ENCODE results near the gene TIAM2.
"Not testable (repeated sequence)": the region's sequence is repeated elsewhere in the genome, so short reads cannot be mapped to it uniquely, and the experiment has no call there.

The TIAM2 gene

DNA sequence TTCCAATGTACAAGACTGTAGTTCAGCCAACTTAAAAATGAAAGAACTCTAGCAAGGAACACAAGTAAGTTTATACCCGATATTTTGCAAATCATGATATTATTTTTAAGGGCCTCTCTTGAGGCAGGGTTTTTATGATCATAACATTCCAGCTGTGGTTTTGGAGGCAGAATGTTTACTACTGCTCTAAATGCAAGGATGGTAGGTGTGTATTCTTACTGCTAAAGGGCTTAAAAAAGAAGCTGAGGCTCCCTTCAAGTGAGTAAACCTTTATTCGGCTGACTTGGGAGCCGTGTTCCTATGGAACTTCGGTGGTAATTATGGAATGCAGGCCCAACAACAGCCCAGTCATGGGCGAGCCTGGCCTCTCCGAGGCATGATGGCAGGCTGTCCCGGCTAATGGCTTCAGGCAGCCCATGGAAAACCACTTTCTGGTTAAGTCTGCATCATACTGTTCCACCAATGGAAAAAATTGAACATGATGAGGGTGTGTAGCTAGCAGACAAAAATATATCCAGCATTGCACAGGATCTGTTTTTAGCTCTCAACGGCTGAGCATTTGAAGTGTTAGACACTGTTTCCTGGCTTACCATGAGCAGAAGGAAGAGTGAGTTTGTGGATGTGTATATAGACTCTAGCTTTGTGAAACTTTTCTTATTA lies 111.5 kb downstream of the TIAM2 start:
- DNase-seq: no peak

DNA sequence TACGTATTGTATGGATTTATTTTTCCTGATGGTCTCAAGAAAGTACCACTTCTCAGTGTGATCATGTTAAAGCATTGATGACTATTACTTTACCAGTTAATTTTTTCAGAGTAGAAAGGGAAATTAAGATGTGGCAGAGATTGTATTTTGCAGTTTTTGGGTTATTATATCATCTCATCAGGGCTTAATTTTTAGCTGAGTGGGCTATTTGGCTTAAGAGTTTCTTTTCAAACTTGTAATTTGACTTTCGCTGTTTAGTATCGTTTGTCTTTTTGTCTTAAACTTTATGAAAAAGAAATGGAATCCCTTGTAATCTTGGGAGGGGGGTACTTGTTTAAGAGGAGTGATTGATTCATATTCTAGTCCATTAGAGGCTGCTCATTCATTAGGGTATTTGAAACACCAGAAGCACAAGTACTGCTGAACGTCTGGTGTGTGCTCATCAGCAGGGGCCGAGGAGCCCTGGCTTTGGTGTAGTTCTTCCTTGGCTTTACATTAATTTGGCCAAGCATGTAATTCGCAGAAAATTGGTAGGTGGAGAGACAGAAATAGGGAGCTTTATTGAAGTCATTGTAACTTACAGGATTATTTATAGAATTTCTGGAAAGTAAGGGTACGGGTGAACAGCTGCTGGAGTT lies 112.4 kb downstream of the TIAM2 start:
- DNase-seq: no peak

DNA sequence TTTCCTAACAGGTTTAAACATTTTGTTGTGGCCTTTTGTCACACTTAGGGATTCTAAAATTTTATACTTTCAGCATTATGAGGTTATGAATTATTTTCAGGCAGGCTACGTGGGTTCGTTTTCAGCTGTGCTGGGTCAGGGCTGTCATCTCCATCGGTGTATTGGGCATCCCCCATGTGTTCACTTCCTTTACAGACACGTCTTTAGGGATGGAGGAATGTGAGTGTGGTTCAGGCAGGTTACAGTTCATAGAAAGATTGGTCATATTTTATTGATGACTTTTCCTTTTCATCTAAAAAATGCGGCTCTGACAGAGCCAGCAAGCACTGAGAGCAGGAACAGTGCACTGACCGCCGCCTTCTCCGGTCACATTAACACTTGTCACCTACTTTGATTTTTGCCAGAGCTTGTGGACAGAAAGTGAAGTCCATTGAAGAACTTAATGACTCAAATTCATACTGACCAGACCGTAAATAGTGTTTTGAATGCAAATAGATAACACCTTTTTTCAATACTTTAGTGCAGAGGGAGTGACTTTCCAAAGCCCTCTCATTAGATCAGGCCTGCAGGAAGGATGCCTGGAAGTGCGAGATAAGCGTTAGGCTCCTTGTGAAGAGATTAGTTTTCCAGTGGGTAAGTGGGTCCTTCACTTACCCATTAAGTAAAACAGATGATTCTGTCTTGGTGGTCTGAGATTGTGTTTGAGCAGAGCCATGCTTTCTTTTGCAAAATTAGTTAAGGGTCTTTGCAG lies 113.1 kb downstream of the TIAM2 start:
- DNase-seq: no peak

DNA sequence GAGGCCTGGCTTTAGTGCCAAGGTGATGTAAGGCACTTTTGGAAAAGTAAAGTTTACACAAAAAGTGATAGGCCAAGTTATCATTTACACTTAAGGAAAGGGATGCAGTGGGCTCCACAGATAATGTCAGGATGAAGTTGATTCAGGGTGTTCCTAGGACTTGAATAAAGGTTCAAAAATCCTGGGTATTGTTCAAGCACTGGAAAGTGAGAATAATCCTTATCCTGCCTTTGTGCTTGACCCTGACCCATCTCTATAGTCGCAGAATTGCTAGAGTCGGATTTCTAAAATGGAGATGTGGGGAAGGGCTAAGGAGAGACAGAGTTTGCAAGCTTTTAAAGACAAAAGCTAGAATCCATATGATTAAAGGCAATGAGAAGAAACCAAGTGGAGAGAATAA lies 115.6 kb downstream of the TIAM2 start:
- DNase-seq: no peak

DNA sequence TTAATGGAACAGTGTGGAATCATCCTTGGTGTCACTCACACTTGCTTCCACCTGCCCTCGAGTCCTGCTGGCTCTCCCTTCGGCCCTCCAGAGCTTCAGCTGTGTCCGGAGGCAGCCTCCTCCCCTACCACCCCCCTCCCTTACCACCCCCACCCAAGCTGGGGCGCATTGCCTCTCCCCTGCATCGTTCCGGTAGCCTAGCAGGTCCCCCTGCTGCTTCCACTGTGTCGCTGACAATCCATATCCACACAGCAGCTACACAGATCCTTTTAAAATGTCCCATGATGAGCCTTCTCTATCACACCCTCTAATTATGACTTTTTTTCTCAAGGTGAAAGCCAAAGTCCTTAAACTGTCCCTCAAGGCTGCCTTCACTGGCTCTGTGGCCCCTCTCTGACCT lies 117.6 kb downstream of the TIAM2 start:
- no peak for DNase-seq

DNA sequence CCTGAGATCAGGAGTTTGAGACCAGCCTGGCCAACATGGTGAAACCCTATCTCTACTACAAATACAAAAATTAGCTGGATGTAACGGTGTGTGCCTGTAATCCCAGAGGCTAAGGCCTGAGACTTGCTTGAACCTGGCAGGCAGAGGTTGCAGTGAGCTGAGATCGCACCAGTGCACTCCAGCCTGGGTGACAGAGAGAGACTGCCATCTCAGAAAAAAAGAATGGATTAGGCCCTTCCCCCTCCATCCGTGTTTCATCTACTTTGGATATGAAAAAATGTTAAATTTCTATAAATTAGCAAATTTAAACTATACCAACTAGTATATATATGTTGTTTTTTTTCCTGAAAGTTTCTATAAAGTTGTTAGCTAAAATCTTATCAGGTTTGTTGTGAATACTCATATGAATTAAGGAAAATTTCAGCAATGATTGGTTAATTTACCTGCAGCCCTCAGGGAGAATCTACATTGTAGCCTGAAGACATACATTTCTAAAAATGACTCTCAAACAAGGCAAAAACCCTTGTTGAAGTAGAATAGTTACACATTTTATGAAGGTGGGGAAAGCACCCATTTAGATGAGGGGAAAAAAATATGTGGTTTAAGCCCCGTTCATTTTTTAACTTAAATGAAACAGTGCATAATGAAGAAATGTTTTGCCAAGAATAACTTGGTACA lies 120.9 kb downstream of the TIAM2 start:
- no peak for DNase-seq

DNA sequence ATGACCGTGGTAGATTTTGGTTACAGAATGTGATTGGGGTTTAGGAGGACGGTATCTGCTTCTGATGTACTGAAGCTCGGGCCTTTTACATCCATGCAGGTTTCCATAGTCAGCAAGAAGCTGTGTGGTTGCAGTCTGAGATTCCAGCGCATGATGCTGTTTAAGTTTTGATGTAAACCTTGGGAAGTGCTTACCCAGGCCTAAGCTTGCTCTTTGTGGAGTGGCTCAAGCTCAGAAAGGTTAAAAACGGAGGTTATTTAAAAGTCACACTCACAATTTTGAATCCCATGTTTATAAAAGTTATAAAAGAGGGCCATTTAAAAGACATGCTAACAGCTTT lies 121.4 kb downstream of the TIAM2 start:
- DNase-seq: no peak

DNA sequence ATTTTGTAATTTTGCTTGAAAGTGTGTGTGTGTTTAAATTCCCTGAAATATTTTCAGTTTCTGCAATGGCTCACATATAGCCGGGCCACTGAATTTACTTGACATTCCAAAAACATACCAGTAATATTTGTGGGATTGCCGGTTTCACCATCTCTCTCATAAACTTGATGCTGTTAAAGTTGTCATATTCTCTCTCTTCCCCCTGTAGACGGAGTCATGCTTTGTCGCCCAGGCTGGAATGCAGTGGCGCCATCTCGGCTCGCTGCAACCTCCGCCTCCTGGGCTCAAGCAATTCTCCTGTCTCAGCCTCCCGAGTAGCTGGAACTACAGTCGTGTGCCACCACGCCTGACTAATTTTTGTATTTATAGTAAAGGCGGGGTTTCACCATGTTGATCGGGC lies 122.1 kb downstream of the TIAM2 start:
- DNase-seq: no peak

DNA sequence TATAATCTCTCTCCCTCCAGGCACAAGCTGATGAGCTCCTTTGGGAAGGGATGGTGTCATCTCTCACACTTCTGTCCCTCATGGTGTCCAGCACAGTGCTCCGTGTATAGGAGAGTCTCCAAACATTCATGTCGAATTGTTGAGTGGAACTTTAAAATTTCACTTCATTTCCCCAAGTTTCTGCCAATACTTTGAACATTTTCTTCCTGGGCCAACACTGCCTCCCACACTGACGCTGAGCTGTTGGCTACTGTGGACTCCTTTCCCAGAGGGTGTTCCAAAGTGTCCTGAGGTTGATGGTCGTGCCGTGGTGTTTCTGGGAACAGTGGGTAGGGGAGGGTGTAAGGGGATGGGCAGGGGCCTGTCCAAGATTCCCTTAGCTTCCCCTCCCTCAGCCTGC lies 122.7 kb downstream of the TIAM2 start:
- no peak for DNase-seq

DNA sequence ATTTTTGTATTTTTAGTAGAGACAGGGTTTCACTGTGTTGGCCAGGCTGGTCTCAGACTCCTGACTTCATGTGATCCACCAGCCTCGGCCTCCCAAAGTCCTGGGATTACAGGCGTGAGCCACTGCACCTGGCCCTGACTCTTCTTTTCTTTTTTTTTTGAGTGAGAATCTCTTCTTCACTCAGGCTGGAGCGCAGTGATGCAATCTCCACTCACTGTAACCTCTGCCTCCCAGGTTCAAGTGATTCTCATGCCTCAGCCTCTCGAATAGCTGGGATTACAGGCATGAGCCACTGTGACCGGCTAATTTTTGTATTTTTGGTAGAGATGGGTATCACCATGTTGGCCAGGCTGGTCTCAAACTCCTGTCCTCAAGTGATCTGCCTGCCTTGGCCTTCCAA lies 124.1 kb downstream of the TIAM2 start:
- not testable (repeated sequence) for DNase-seq

DNA sequence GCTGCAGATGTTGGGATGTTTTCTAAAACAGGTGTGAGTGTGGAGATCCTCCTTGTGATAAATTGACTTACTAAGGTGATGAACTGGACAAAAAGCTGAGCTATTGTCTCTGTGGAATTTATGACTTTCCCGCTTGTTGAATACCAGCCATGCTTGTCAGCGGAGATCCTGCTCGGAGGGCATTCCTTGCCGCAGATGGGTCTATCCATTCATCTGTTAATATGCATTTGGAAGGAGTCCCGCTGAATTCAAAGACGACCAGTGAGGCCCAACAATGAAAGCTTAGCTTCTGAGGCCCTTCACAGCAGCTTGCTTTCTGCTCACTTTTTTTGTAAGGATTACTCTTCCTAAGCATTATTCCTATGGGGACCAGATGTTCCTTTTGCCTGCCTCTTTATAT lies 124.9 kb downstream of the TIAM2 start:
- no peak for DNase-seq

DNA sequence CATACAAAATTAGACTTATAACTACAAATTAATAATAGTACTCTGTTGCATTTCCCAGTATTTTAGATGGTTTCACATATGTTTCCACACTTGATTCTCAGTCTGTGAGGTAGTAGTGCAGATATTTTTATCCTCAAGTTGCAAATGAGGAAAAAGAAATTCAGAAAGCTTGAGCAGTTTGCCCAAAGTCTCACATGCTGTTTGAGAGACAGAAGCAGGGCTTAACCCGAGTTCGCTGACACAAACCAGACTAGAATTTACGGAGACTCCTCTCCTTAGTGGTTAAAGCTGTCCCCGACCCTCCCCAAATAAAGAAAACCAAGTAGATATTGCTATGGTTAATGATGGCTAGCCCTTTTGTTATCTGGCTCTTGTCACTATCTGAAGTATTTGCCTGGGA lies 126.2 kb downstream of the TIAM2 start:
- DNase-seq: no peak

DNA sequence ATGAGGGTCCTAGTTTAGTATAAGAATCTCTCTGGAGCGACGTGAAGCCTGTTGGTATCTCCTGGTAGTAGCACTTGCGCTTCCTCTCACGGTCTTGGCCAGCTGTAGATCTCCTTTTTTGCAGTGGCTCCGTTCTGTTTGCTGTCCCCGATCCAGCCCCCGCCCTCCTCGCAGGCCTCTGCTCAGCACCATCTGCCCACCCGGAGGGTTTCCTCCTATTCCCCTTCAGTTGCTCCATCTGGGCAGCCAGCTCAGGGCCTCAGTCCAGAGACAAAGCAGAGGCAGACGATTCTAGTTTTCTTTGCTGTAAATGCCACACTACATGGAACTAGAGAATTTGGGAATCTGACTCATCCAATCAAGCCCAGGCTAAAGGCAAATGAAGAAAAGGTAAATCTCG lies 126.6 kb downstream of the TIAM2 start:
- no peak for DNase-seq

DNA sequence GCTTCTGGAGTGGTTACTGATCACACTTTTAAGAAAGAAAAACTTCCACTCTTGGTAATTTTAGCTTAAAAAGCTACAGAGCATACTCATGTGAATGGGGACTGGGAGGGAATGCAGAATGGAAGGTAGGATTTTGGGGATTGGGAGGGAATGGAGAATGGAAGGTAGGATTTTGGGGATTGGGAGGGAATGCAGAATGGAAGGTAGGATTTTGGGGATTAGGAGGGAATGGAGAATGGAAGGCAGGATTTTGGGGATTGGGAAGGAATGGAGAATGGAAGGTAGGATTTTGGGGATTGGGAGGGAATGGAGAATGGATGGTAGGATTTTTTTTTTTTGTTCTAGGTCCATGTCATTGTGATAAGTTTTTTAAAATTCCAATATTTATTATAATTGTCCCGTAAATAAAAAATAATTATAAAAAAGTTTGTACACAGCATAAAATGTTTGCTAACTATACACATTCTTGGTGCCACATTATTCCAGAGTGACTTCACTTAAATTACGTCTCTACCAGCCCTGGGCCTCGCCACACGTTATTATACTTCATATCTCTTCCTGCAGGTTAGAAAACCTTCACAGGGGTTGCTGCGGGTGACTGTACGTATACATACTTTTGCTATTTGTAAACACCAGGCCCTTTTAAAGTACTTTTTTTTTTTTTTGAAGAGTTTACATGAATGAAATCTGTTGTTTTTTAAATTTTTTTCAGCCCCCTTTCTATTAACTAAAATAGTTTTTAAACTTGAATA lies 127.3 kb downstream of the TIAM2 start:
- DNase-seq: no peak

DNA sequence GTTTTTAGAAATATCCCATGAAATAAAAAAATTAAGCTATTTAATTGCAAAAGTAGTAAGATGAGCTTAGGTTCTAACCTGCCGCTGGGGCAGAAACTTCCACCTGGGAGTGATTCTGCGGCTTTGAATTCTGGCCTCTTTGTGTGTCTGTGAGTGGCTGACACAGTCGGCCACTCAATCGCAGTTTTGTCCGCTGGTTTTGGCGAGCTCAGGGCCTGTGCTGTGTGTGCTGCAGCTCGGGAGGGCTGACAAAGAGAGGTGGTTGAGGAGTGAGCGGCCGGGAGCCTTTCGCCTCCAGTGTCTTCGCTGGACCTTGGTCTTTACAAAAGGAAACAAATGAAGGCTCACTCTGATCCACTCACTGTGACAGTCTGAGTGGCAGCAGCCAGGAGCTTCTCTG lies 128.4 kb downstream of the TIAM2 start:
- DNase-seq: no peak

DNA sequence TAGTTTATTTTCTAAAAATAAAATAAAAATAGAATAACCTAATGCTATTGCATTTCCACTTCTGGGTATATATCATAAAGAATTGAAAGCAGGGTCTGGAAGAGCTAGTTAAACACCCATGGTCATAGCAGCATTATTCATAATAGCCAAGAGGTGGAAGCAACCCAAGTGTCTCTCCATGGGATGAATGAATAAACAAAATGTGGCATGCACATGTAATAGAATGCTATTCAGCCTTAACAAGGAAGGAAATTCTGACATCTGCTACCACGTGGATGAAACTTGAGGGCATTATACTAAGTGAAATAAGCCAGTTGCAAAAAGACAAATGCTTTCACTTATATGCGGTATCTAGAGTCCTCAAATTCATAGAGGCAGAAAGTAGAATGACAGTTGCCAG lies 130.8 kb downstream of the TIAM2 start:
- DNase-seq: no peak

DNA sequence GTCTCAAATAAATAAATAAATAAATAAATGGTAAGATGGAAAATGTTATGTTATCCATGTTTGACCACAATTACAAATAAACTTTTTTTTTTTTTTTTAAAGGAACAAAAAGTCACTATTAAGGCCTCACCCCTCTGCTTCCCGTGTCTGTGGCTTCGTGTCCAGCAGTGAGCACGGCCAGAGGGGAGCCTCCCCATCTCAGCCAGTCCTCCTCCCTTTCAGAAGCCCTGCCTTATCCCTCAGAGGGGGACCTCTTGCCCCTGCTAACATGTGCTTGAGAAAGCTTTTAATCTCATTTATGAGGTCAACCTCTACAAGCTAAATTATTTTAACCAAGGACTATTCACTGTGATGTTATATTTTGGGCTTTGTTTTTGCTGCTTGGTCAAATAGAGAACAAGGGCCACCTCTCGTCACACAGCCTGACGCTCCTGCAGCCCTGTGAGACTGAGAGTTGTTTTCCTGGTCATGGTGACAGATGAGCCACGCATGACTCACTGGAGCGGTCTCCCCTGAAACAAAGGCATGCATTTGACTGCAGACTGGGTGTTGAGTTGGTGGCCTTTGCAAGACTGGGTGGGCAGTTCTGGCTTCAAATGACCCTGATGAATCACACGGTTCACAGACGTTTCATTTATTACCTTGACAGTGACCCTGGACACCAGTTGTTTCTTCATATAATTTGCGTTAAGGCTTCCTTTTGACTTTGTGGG lies 131.8 kb downstream of the TIAM2 start:
- no peak for DNase-seq

DNA sequence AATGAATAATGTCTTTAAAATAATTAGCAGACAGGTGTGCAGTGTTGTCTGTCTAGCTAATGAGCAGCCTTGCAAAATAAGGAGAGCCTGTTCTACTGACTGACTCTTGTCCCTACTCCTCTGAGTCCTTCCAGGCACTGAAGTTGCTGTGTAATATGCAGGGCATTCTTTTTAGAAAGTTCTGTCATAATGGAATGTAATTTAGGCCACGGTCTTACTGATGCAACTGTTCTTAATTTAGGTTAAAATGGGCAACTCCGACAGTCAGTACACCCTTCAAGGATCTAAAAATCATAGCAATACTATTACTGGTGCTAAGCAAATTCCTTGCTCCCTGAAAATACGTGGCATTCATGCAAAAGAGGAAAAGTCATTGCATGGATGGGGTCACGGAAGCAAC lies 133.9 kb downstream of the TIAM2 start:
- DNase-seq: no peak

DNA sequence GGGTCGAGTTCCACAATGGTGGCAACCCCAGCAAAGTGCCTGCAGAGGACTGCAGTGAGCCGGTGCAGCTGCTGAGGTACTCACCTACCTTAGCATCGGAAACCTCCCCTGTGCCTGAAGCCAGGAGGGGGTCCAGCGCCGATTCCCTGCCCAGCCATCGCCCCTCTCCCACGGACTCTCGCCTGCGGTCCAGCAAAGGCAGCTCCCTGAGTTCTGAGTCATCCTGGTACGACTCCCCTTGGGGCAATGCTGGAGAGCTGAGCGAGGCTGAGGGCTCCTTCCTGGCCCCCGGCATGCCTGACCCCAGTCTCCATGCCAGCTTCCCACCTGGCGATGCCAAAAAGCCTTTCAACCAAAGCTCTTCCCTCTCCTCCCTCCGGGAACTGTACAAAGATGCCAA lies 134.6 kb downstream of the TIAM2 start:
- DNase-seq: no peak

DNA sequence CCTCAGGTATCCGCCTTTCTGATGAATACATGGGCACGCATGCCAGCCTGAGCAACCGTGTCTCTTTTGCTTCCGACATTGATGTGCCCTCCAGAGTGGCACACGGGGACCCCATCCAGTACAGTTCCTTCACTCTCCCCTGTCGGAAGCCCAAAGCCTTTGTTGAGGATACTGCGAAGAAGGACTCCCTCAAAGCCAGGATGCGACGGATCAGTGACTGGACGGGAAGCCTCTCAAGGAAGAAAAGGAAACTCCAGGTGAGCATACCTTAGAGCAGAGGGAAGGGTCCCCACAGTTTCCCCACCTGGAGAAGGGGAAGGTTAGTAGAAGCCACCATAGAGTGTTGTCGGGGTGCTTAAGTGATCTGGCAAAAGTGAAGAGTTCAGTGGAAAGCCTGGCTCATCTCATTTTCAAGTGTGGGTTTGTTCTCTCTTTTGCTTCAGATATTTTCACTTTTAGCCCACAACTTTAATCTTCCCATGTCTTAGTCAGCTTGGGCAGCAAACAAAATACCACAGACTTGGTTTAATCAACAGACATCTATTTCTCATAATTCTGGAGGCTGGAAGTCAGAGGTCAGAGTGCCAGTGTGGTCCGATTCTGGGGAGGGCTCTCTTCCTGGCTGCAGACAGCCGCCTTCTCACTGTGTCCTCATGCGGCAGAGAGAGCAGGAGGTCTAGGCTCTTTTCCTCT lies 135.2 kb downstream of the TIAM2 start:
- no peak for DNase-seq

DNA sequence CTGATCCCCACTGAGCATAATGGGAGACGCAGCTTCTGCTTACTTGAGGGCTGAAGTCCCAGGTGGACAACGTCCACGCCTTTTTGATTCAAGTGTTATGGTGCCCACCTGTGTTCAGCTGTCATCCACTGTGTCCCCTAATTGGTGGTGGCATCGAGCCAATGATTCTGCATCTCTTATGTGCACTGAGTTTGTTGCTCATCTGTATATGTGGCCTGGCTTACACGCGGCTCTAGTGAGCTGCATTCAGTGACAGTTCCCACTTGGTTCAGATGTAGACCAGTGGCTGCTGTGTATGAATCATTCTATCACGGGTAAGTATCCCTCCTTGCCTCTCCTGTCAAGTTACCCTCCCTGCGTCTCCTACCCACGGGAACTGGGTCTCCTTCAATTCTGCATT lies 137.5 kb downstream of the TIAM2 start:
- DNase-seq: no peak

DNA sequence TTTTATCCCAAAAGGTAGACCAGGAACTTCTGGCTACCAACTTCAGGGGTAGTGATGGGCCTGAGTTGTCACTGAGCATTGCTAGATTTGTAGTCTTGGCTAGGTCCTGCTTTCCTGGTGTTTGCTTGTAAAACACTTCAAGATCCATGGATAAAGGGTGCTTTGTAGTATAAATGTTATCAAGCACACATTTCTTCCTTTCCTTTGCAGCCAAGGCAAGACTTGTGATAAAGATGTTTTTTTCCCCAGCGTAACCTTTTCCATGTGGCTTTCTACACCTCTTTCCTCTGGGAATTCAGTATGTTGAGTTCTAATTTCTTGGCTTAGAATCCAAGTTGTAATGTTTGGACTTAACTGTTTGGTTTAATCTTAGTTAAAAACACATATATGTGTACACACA lies 145.9 kb downstream of the TIAM2 start:
- no peak for DNase-seq

Data from NCI-H526 (cell line).